NCI-H2196 (cell line): ENCODE measurements around the gene CNKSR3.
A peak's percentile ranks its signal among the peaks of the same experiment; 100 is the strongest.
"Not testable (repeated sequence)": the region's sequence is repeated elsewhere in the genome, so short reads cannot be mapped to it uniquely, and the experiment has no call there.

Experiments used
- DNase-seq: peaks from one replicate; lab custom pipeline; 2025; ENCODE audit not compliant: unreplicated experiment; lab: John Stamatoyannopoulos, UW

Gene CNKSR3

DNA sequence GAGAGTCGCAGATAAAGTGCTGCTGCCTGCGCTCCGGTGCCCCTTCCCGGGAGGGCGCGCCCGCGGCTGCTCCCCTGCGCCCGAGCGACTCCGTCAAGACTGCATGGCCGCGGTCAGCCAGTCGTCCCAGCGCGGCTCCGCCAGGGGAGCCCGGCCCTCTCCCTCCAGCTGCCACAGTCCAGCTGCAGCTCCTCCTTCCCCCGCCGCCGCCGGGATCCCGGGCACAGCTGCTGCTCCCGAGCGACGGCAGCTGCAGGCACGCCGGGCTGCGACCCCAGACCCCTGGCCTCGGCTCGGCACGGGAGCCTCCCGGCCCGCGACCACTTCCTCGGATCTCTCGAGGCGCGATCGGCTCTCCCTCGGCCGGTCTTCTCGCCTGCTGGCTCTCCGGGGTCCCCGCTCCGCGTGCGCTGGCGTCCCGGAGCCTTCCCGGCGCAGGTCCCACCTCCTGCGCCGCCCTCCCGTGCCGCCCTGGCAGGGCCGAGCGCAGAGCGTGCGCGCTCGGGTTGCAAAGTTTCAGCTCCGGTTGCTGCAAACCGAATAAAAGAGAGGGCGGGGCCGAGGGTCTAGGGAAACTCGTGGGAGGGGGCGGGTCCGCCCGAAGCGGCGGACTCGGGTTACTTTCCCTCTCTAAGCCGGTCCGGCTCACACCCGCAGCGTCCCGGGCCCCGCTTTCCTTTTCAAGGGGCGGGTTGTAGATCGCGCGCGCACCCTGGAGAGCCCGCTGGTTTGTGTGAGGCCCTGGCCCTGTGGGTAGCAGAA is at the start of gene CNKSR3:
Gene CNKSR3 (minus strand): TSS at position 542 of the 762 bp plus-strand sequence. CDS start 571 bp downstream, outside the sequence.
- DNase-seq: peak; percentile 92

DNA sequence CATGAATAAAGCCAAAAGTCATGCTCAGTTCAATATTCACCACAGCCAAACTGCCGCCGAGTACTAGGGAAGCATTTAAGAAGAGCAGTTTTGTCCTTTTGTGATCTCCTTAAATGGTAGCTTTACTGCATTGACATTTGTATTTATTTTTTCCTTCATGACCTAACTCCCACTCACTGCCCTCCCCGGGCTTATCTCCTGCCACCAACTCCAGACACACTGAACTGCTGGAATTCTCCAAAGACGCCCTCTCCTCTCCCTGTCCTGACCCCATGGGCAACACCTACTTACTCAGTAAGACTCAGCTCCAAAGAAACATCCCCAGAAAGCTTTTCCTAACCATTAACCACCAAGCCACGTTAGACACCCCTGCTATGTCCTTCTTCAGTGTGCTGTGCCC is 48.5 kb upstream of the CNKSR3 start:
- no peak for DNase-seq

DNA sequence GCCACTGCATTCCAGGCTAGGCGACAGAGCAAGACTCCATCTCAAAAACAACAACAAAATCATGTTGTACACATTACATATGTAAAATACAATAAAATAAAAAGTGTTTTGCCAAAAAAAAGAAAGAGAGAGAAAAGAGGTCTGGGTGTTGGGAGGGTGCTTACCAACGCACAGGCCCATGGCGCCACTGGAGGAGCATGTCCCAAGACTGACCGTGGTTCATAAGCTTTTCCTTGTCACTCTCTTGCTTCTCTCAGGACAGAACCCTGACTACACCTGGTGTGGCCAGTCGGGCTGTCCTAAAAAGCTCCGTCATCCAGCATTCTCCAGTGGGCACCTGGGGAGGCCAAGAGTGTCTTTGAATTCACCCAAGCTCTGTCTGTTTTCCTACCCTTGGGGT is 48.0 kb upstream of the CNKSR3 start:
- DNase-seq: no peak

DNA sequence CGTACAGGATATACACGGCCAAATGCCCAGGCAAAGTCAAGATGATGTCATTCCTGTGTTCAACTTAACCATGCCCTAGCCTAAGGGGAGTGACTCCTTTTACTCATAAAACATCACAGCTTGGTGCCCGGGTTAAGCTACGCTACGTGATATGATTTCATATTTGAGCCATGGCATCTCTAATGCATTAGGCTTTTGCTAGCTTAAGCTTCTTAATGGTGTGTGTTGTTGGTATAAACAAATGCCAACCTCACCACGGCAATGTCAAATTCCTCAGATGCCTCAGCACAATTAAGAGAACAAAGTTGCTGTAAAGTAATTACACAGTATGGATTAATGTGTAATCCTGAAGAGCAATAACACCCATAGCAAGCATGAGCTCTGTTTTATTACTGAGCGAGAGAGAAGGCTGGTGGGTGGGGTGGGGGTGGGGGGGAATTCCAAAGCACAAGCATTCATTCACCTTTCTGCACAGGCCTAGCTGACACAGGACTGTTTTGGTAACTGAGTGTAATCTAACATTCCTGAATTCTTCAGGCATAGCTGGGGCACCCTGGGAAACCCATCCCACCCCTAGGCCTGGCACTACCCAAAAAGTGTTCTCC is 44.7 kb upstream of the CNKSR3 start:
- DNase-seq: no peak

DNA sequence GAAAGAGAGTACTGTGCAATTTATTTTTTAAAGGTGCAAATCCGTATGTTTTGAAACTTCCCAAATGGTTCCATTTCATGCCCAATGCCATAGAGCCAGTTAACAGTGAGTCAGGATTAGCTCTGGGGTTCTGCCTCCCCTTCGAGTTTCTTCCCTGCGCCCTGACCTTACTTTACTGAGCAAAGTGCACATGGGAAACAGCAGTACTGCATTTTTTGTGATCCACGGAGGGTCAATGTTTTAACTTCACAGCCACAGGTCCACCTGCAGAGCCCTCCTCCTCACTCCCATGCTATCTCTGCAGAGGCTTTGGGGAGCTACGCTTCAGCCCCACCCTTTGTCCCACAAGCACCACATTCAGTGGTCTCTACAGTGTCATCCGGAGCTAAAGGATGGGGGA is 44.0 kb upstream of the CNKSR3 start:
- no peak for DNase-seq

DNA sequence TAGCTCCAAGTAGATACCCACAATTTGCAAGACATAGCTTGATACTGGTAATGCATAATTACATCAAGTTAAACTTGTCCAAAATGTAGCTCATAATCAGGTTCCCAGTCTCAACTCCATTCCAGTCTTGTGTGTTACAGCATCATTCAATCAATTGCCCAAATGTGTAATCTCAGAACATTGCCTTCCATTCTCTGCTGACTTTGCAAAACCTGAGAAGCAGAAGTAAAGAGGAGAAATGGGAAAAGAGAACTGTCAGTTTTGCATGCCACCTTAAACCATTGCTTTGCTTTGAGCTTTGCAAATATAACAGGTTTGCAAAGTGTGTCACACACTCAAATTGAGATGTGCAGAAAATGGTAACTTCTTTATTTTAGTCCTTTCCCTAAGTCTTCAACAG is 40.3 kb upstream of the CNKSR3 start:
- DNase-seq: no peak

DNA sequence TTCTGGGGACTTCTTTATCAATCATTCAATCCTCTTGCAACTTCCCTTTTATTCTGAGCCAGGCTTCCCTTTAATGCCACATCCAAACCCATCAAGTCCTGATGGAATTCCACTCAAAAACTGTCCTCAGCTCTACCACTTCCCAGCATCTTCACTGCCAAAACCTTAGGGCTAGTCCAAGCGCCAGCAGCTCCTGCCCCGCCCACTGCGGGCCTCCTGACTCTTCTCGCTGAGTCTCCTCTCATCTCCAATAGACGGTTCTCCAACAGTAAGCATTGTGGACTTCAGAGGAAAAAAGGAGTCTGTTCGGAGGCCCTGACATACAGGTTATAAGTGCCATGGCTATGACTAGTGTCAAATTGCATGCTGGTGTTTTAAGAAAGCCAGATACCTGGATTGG is 38.7 kb upstream of the CNKSR3 start:
- no peak for DNase-seq

DNA sequence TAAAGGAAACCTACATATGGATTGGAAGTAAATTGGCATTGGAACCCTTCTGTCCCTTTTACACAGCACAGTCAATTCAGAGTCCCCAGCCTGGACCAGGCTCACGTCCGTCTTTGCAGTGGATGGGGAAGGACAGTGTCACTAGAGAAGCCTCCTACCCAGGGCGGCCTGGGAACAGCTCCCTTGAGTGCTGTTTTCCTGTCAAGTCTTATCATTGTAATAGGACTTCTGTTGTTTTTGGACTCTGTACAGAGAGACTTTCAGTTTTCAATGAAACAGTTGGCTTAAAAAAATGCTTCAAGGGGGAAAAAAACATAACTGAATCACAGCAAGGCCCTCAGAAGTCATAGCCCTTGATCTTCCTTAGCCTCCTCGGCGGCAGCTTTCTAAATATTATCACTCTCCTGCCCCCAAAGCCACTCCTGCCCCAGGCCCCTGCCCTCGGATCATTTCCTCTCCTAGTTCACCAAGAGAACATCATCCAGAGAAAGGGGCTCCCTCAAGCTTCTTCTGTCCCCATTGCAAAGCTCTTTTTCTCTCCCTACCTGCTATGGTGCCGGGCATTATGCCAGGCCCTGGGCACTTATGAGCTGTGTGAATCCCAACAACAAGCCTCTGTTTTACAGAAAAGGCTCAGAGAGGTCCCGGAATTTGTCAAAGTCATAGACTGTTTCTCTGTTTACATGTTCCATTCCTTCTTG is 37.8 kb upstream of the CNKSR3 start:
- peak; percentile 70 for DNase-seq

DNA sequence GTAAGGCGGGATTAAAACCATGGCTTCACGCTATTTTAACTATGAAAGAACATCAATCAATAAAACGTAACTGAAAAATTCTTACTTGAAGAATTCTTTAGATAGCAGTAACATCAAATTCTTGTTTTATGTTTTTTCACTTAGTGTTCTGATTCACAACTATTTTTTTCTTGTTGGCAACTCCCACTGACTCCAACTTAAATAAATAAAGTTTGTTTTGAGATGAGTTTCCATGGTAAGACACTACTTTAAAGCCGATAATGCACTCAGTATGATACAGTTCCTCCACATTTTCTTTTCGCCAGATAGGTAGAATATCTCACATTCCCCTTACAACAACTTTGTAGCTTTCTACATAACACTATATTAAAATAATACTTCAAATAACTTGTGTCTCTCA is 33.1 kb upstream of the CNKSR3 start:
- no peak for DNase-seq

DNA sequence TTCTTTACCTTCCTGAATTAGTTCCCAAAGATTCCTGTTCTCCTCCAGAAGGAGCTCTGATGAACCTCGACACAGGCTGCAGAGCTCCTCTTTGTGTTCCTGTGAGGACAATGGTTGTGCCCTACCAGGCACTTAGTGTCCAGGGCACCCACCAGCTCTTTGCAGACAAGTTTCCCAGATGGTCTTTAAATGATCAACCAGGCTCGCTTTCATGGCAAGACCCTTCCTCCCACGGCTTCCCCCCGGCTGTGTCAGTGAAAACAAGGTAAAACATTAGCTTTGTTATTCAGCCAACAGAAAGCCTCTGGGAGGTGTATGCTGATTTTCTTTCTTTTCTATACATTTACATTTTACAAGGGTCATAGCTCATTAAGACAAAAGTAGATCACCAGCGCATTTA is 32.3 kb upstream of the CNKSR3 start:
- DNase-seq: no peak

DNA sequence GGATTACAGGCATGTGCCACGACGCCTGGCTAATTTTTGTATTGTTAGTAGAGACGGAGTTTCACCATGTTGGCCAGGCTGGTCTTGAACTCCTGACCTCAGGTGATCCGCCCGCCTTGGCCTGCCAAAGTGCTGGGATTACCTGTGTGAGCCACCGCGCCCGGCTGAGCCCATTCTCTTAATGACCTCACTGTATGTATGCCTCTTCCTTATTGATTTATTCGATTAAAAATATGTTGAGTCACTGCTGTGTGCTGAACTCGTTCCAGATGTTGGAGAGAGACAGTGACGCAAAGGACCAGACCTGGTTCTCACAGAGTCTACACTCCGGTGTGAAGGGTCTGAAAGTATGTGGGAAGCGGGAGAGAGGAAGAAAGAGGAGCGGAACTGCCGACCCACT is 31.4 kb upstream of the CNKSR3 start:
- DNase-seq: not testable (repeated sequence)

DNA sequence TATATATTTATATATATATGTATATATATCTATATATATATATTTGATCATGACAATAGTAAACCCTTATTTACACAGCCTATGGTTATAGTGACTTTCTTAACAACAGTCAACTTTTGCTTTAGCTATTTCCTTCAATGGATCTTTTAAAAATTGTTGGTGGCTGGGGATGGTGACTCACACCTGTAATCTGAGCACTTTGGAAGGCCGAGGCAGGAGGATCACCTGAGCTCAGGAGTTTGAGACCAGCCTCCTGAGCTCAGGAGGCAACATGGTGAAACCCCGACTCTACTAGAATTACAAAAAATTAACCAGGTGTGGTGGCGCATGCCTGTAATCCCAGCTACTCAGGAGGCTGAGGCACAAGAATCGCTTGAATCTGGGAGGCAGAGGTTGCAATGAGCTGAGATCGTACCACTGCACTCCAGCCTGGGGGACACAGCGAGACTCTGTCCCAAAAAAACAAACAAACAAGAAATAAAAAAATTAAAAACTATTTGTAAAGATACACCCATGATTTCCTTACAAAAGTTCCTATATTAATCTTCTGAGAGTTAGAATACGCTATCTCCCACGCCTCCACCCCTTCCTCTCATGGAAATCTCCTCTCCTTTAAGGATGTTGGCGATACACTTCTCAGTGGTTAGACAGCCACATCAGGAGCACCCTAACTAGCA is 29.2 kb upstream of the CNKSR3 start:
- no peak for DNase-seq

DNA sequence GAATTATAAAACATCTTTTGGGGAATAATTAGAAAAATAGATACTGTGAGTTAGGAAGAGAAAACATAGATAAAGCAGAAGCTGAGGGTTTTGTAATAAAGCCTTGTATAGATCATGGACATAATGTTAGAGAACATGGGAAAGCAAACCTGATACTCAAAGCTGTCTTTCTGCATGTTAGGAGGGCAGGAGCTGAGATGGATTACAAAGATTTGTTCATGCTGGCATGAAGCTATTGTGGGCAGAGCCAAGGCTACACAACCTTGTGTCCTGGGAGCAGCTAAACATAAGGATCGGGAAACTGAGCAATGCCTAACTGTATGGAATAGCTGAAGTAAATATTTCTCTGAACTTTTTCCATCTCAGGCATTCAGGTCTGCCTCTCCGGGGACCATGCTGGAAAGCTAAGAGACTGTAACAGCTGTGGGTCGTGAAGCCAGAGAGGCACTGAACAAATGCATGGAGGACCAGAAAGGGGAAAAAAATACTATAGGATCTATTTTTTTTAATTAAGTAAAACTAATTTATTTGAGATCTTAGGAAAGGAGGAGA is 28.2 kb upstream of the CNKSR3 start:
- DNase-seq: no peak

DNA sequence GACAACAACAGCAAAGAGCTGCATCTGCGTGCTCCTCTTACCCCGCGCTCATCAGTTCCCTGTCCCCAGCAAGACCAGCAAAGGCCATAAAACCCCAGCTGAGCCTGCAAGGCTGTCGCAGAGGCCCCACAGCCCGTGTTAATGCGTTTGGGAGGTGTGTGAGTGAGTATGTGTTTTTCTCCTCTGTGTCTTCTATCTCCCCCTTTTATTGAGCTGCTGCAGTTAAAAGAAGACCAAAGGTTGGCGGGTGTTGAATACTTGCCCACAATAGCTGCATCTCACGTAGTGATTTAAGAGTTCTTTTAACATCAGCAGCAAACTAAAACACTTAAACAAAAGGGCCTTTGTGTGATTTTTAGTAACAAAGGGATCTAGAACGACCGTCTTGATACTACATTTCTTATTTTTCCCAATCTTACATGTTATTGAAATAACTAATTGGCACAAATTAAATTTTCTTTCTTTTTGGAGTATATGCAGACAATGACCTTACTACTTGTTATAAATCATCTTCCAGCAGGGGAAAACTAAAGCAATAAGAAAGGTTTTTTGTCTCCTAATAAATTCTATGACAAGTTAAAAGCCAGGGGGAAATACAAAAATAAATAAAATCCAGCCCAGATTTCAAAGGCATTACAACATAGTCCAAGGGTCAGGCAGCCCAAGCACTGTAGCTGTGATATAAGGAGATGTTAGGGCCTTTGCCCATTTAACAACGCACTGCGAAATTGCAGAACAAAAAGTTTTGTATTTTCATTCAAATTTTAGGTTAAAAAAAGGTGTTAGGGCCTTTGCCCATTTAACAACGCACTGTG is 27.2 kb upstream of the CNKSR3 start:
- DNase-seq: no peak

DNA sequence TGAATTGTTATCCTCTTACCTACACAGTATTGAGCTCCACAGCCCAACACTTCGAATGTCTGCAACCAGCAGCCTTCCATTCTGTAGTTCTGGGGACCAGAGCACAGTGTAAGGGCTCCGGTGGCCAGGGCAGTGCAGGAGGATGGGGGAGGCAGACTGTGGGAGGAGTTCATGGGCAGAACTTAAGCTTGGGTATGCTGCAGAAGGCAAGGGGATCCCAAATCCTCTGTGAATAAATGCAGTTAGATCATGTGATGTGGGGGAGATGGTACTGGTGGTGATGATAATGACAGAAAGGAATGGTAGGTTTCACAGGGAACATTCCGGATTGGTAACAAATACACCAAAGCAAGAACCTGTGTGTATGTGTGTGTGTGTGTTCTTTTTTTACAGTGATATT is 26.5 kb upstream of the CNKSR3 start:
- DNase-seq: no peak

DNA sequence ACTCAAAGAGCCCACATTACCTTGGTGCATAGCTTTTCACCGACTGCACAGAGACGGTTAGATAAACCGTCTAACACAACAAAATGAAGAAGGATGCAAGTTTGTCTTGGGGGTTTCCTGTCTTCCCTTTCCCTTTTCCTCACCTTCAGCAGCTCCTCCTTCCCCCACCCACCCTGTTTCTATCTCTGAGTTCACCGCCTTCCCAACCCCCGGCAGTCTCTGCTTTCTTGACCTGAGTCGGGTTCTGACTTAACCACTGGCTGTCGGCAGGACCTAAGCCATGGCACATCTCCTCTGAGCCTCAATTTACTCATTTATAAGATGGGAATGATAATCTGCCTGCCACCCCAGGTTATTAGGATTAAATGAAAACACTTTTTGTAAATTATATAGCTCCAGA is 25.8 kb upstream of the CNKSR3 start:
- DNase-seq: no peak

DNA sequence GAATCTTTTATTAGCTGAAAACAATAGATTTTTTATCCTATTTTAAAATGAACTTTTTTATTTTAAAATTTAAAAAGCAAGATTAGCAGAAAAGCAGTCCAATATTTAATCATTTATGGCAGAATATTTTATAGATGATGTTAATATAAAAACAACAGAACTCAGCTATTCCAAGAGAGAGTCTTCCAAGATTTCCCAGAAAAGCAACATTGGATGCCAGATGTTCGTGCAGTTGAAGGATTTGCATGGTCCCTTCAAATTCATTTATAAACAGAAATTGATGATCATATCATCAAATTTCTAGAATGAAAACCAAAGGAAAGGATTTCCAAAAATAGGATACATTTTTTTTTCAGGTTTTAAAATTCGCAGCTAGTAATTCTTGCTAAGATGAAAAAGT is 25.4 kb upstream of the CNKSR3 start:
- no peak for DNase-seq

DNA sequence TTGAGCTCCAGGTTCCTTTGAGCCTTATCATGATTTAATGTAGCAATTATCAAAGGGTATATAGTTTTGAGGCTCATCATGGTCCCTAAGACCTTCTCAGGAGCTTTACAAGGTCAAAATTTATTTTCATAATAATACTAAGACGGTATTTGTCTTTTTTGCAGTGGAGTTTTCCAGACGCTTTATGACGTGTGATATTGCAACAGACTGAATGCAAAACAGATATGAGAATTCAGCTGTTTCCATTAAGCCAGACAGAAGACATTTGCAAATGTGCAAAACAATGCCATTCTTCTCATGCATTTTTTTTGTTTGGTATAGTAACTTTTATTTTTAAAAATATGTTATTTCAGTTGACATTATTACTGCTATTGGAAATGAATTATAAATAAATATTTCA is 24.7 kb upstream of the CNKSR3 start:
- DNase-seq: no peak

DNA sequence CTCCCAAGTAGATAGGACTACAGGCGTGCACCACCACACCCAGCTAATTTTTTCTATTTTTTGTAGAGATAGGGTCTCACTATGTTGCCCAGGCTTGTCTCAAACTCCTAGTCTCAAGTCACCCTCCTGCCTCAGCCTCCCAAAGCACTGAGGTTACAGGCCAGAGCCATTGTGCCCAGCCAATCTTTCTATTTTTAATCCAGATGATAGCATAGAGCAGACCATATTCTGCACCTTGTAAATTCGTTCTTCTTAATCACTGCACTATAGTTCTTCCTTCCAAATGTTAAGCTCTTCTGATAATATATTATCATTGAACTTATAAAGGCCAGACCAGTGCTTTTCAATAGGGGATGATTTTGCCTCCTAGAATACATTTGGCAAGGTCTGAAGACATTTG is 24.0 kb upstream of the CNKSR3 start:
- no peak for DNase-seq

DNA sequence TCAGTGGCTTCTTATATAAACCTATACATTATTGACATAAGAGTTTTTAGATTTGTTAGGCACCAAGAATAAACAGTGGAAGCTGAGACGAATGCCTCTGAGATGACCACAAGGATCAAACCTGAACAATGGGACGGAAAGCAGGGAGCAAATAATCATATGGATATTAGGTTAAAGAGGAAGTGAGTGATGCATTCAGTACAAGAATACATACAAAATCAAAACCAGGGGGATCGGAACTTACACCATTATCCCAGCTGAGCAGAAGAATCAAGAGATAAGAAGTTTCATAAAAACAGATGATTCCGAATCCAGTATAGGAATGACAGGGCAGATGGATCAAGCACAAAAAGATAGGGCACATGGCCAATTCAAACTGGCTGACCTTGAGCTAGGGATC is 21.9 kb upstream of the CNKSR3 start:
- no peak for DNase-seq

DNA sequence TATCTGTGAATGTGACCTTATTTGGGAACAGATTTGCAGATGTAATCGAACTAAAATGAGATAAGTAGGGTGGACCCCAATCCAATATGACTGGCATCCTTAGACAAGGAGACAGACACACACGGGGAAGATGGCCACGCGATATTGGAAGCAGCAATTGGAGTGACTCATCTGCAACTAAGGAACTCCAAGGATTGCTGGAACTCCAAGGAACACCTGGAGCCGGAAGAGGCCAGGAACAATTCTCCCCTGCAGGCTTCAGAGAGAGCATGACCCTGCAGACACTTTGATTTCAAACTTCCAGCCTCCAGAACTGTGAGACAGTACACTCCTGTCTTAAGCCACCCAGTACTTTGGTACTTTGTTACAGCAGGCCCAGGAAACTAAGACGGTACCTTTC is 19.5 kb upstream of the CNKSR3 start:
- no peak for DNase-seq
